Neuronal stem cell (in vitro differentiated cells): Measurements from ENCODE around the gene ZNF565. TPM values are rescaled to one million over a fixed set of nuclear protein-coding genes. Genes with fewer than 3 reads are reported as not detected.

Source experiments
- small RNA-seq: library from polyadenylated mRNA; stranded (forward); fragments of <200 nt; extraction: miRNeasy Mini kit (QIAGEN cat#:217004); gene quantifications from one replicate; pipeline ENCODE3, GENCODE V24; 2013; ENCODE audit not compliant: insufficient read depth

ZNF565 gene

Small RNA genes lying within 50 kb of the gene (small RNA-seq; reads per million reads assigned to genes)
- not detected for gene RF00019
